Subcutaneous abdominal adipose tissue (tissue), 5 donors: ENCODE data around the gene RIF1.

Experiments used
- H3K27ac ChIP-seq: one replicate; pipeline ENCODE4 v1.7.0; 2013; ENCODE audit warnings: low read depth, mild to moderate bottlenecking, inconsistent platforms, low read length, moderate library complexity
- H3K27me3 ChIP-seq, 5 donors: one replicate each; pipeline ENCODE4 v1.7.0; 2013; ENCODE audit warnings: low read length in 5 of 5, inconsistent platforms in 1 of 5; ENCODE audit not compliant: control insufficient read depth in 5 of 5, insufficient read depth in 4 of 5
- H3K36me3 ChIP-seq, 5 donors: one replicate each; pipeline ENCODE4 v1.7.0; 2013; ENCODE audit warnings: low read length in 5 of 5; ENCODE audit not compliant: control insufficient read depth in 5 of 5, insufficient read depth in 5 of 5
- H3K4me1 ChIP-seq, 5 donors: one replicate each; pipeline ENCODE4 v1.7.0; 2013; ENCODE audit warnings: low read length in 5 of 5, mild to moderate bottlenecking in 3 of 5, moderate library complexity in 1 of 5; ENCODE audit not compliant: control insufficient read depth in 5 of 5, insufficient read depth in 5 of 5
- H3K4me3 ChIP-seq, 5 donors: one replicate each; pipeline ENCODE4 v1.7.0; 2013; ENCODE audit warnings: low read length in 5 of 5, low read depth in 1 of 5
- H3K9ac ChIP-seq, 5 donors: one replicate each; pipeline ENCODE4 v1.7.0; 2013; ENCODE audit warnings: low read length in 5 of 5, mild to moderate bottlenecking in 4 of 5, moderate library complexity in 3 of 5
- H3K9me3 ChIP-seq, 5 donors: one replicate each; pipeline ENCODE4 v1.7.0; 2013; ENCODE audit warnings: low read length in 5 of 5; ENCODE audit not compliant: control insufficient read depth in 5 of 5
- donor health status: healthy.
- donor health status: healthy.
- donor health status: healthy.
- donor health status: healthy.
- donor health status: healthy.

RIF1 gene

GRCh38 chr2:151409601-151410484 lies at the start of gene RIF1:
TSS of gene RIF1 (plus strand) at chr2:151409902. CDS start at chr2:151410424, 522 bp downstream.
- H3K27ac ChIP-seq: peak within 1 kb of the TSS; percentile 96
- no peaks in the 10 kb centered on the region for H3K27me3 ChIP-seq
- H3K4me1 ChIP-seq: peaks cover 0 to 17% (median 12%) of the 10 kb centered on the region in 5 donors
- H3K9ac ChIP-seq: peak within 1 kb of the TSS; percentile 77 to 99 (median 96)
- H3K36me3 ChIP-seq: peaks cover 7 to 16% (median 14%) of the 10 kb centered on the region in 5 donors
- peak within 1 kb of the TSS; percentile 89 to 94 (median 92) for H3K4me3 ChIP-seq
- H3K9me3 ChIP-seq: no peaks in the 10 kb centered on the region

GRCh38 chr2:151361674-151362370 lies 47.9 kb upstream of the RIF1 start:
- Histone ChIP-seq H3K9me3 (no peaks in the 10 kb centered on the region), H3K27me3 (no peaks in the 10 kb centered on the region), H3K36me3 (no peaks in the 10 kb centered on the region), H3K9ac (no peak overlapping the region), H3K4me1 (peaks cover 0 to 11% (median 1%) of the 10 kb centered on the region in 5 donors), H3K4me3 (no peak overlapping the region), H3K27ac (no peak overlapping the region)

- Histone ChIP-seq H3K27me3 (no peaks in the 10 kb centered on the region), H3K4me1 (peaks cover 0 to 4% (median 1%) of the 10 kb centered on the region in 5 donors), H3K9ac (peak overlapping the region in 1 of 5 donors; percentile 74), H3K4me3 (peak overlapping the region in 4 of 5 donors; percentile 14 to 37 (median 35)), H3K9me3 (no peaks in the 10 kb centered on the region), H3K36me3 (peaks cover 0 to 4% (median 0%) of the 10 kb centered on the region in 5 donors), H3K27ac (no peak overlapping the region)
Measured at GRCh38 chr2:151363709-151364108, 46.0 kb upstream of the RIF1 start.

- H3K4me1 ChIP-seq: peaks cover 0 to 4% (median 1%) of the 10 kb centered on the region in 5 donors
- no peaks in the 10 kb centered on the region for H3K9me3 ChIP-seq
- H3K9ac ChIP-seq: no peak overlapping the region
- H3K27ac ChIP-seq: no peak overlapping the region
- H3K4me3 ChIP-seq: no peak overlapping the region
- H3K36me3 ChIP-seq: peaks cover 0 to 6% (median 3%) of the 10 kb centered on the region in 5 donors
- no peaks in the 10 kb centered on the region for H3K27me3 ChIP-seq
Measured at GRCh38 chr2:151367571-151367970, 42.1 kb upstream of the RIF1 start.

- no peak overlapping the region for H3K27ac ChIP-seq
- H3K9ac ChIP-seq: no peak overlapping the region
- H3K9me3 ChIP-seq: no peaks in the 10 kb centered on the region
- H3K27me3 ChIP-seq: no peaks in the 10 kb centered on the region
- no peak overlapping the region for H3K4me3 ChIP-seq
- no peaks in the 10 kb centered on the region for H3K4me1 ChIP-seq
- H3K36me3 ChIP-seq: peaks cover 0 to 4% (median 2%) of the 10 kb centered on the region in 5 donors
Measured at GRCh38 chr2:151374436-151374835, 35.3 kb upstream of the RIF1 start.

GRCh38 chr2:151379169-151379568 lies 30.5 kb upstream of the RIF1 start:
- H3K36me3 ChIP-seq: no peaks in the 10 kb centered on the region
- no peak overlapping the region for H3K27ac ChIP-seq
- no peak overlapping the region for H3K9ac ChIP-seq
- no peaks in the 10 kb centered on the region for H3K27me3 ChIP-seq
- H3K4me3 ChIP-seq: no peak overlapping the region
- peaks cover 0 to 4% (median 0%) of the 10 kb centered on the region in 5 donors for H3K4me1 ChIP-seq
- no peaks in the 10 kb centered on the region for H3K9me3 ChIP-seq

- H3K27me3 ChIP-seq: no peaks in the 10 kb centered on the region
- no peak overlapping the region for H3K4me3 ChIP-seq
- no peaks in the 10 kb centered on the region for H3K36me3 ChIP-seq
- no peak overlapping the region for H3K27ac ChIP-seq
- peaks cover 0 to 4% (median 0%) of the 10 kb centered on the region in 5 donors for H3K4me1 ChIP-seq
- H3K9ac ChIP-seq: no peak overlapping the region
- no peaks in the 10 kb centered on the region for H3K9me3 ChIP-seq
Measured at GRCh38 chr2:151380580-151381235, 29.0 kb upstream of the RIF1 start.

GRCh38 chr2:151381266-151381665 lies 28.4 kb upstream of the RIF1 start:
- H3K9ac ChIP-seq: no peak overlapping the region
- no peaks in the 10 kb centered on the region for H3K9me3 ChIP-seq
- no peaks in the 10 kb centered on the region for H3K27me3 ChIP-seq
- H3K4me1 ChIP-seq: peaks cover 0 to 4% (median 0%) of the 10 kb centered on the region in 5 donors
- no peak overlapping the region for H3K27ac ChIP-seq
- H3K4me3 ChIP-seq: no peak overlapping the region
- H3K36me3 ChIP-seq: no peaks in the 10 kb centered on the region

- H3K4me3 ChIP-seq: no peak overlapping the region
- no peaks in the 10 kb centered on the region for H3K27me3 ChIP-seq
- no peaks in the 10 kb centered on the region for H3K9me3 ChIP-seq
- H3K9ac ChIP-seq: no peak overlapping the region
- no peaks in the 10 kb centered on the region for H3K4me1 ChIP-seq
- H3K36me3 ChIP-seq: no peaks in the 10 kb centered on the region
- no peak overlapping the region for H3K27ac ChIP-seq
Measured at GRCh38 chr2:151388011-151388410, 21.7 kb upstream of the RIF1 start.
